GM12892 (cell line): ENCODE measurements around the gene ATP6V0B.

Source experiments
- POLR2A ChIP-seq: IDR thresholded peaks from 2 replicates; pipeline ENCODE4 v1.6.1; 2011; ENCODE audit warnings: low read depth, low read length, control low read depth
- POLR2AphosphoS5 ChIP-seq: IDR thresholded peaks from 2 replicates; pipeline ENCODE4 v1.6.1; 2011; ENCODE audit warnings: low read depth, low read length, control low read depth
- TAF1 ChIP-seq: IDR thresholded peaks from 2 replicates; pipeline ENCODE4 v1.6.1; 2011; ENCODE audit warnings: low read depth, mild to moderate bottlenecking, control low read depth, low read length, borderline replicate concordance

DNA sequence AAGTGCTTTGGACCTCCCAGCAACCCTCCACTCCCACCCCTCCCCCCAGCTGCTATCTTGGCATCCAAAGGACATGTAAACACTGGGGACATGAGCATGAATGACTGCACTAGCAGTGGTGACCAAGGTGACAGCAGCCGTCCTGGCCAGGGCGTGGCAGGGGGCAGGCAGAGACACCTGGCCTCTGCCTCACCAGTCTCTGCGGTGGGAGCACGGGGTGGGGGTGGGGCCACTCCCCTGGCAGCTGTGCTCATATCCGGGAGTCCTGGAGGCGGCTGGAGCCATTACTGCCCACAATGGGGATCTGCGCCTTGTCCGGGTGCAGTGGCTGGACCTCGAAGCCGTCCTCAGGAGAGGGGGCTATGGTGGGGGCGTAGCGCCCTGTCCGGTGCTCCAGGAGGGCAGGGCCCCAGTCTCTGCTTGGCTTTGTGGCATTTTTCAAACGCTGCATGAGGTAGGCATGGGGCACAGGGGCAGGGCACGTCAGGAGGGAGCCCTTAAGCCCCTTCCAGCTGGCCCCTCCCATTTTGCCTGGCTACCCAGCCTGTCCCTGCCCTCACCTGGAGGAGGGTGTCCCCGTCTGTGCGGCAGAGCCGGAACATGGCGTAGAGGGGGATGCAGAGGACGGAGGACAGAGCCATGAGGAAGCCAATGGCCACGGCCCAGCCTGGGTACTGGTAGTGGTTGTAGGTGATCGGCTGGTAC is 22.7 kb downstream of the ATP6V0B start:
- no peak for TF ChIP-seq POLR2A
- TF ChIP-seq TAF1: no peak
- TF ChIP-seq POLR2AphosphoS5: no peak
